ENCODE data around the gene TNFSF15. TPM values are rescaled to one million over a fixed set of nuclear protein-coding genes. Genes with fewer than 3 reads are reported as not detected.

TNFSF15 gene
- total and polyA plus RNA-seq, 2 of the 4 experiments (the other 2 are of a cell fraction), result 0.03 to 0.18 TPM

DNA sequence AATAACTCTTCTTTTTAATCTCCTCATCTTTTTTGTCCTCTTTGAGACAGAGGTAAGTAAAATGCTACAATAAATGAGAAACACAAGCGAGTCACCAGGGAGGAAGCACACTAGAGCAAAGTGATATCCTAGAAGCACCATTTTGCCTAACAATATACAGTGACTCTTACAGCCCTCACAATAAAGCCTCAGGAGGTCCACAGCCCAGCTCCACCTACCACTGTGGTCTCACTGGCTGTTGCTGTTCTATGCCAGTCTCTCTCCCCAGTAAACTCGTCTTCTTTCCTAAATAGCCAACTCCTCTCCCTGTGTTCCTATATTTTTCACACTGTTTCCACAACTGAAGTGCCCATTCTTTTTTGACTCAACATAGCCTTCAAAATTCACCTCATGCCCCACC lies 44.3 kb downstream of the TNFSF15 start:
- H3K18ac ChIP-seq (ENCODE audit: low read depth, low read length), result no peak overlapping the region
- H2BK120ac ChIP-seq (ENCODE audit: low read depth, low read length), result no peak overlapping the region
- H3K27ac ChIP-seq (ENCODE audit: insufficient read depth, low read length), result no peak overlapping the region
- no peak overlapping the region for H2BK20ac ChIP-seq (ENCODE audit: low read depth, low read length)
- no peaks in the 10 kb centered on the region for H4K20me1 ChIP-seq (ENCODE audit: insufficient read depth, low read length)
- H3K79me1 ChIP-seq (ENCODE audit: low read depth in 1 of 2, low read length in 2 of 2), result no peaks in the 10 kb centered on the region
- H3K14ac ChIP-seq (replicated peaks; ENCODE audit: low read depth, low read length), result no peak overlapping the region
- H3K36me3 ChIP-seq (ENCODE audit: control insufficient read depth, insufficient read depth, low read length), result no peaks in the 10 kb centered on the region
- WGBS, 2 experiments (ENCODE audit: extremely low coverage in 2 of 2, insufficient read length in 1 of 2), result 60% methylated on average over 1 of the region's 2 CpGs; no CpG with 5 or more reads in 1 of the 2 experiments
- H3K9me3 ChIP-seq (ENCODE audit: control insufficient read depth, insufficient read depth, low read length), result peaks cover 7% of the 10 kb centered on the region
- no peak overlapping the region for H2AK5ac ChIP-seq (ENCODE audit: low read depth, low read length)
- H4K8ac ChIP-seq (ENCODE audit: low read depth in 2 of 2, low read length in 2 of 2), result no peak overlapping the region
- intact Hi-C loops (cut with micrococcal nuclease) (no loop called here), dilution Hi-C loops (cut with HindIII; ENCODE audit: low sequenced_read_pairs, unreplicated experiment) (no loop called here), in situ Hi-C loops (cut with MboI; ENCODE audit: low sequenced_read_pairs) (no loop called here)
- TF ChIP-seq MAFK (IDR thresholded peaks at IDR 0.05; ENCODE audit: low read depth, low read length) (no peak), MXI1 (IDR thresholded peaks at IDR 0.05; ENCODE audit: borderline replicate concordance, low read depth, low read length) (no peak), RCOR1 (IDR thresholded peaks at IDR 0.05; ENCODE audit: insufficient replicate concordance, low read length) (no peak), BHLHE40 (IDR thresholded peaks at IDR 0.05; ENCODE audit: low read depth, low read length) (no peak), FOS (IDR thresholded peaks at IDR 0.05; ENCODE audit: low read depth, low read length) (no peak), ELK1 (IDR thresholded peaks at IDR 0.05; ENCODE audit: borderline replicate concordance, low read depth, low read length) (no peak), USF2 (IDR thresholded peaks at IDR 0.05; ENCODE audit: low read depth, low read length) (no peak)
- H4K91ac ChIP-seq (ENCODE audit: insufficient read depth, low read depth, low read length), result no peak overlapping the region
- ATAC-seq (ENCODE audit: low read depth) (no peak), DNase-seq (no peak)
- no peak overlapping the region for H2AFZ ChIP-seq (replicated peaks; ENCODE audit: low read length, poor library complexity)
- H3K4me2 ChIP-seq (ENCODE audit: low read depth, low read length), result no peak overlapping the region
- no peak overlapping the region for H4K5ac ChIP-seq (ENCODE audit: low read depth, low read length)
- H3K9ac ChIP-seq (ENCODE audit: low read depth, low read length), result no peak overlapping the region
- no peak overlapping the region for H3K23ac ChIP-seq (ENCODE audit: low read depth, low read length)
- H2BK15ac ChIP-seq (ENCODE audit: low read depth, low read length), result no peak overlapping the region
- no peak overlapping the region for H2BK5ac ChIP-seq (ENCODE audit: low read depth, low read length, poor library complexity, severe bottlenecking)
- POLR2A ChIA-PET (ENCODE audit: unreplicated experiment), result no interaction called here
- H3K4me3 ChIP-seq (ENCODE audit: insufficient read depth, low read depth, low read length), result no peak overlapping the region
- H3K4ac ChIP-seq (ENCODE audit: low read depth, low read length), result no peak overlapping the region
- BruUV-seq (replicated peaks), result no TSS peak
- no peak overlapping the region for H2AK9ac ChIP-seq (replicated peaks; ENCODE audit: low read depth, low read length, poor library complexity)
- no peaks in the 10 kb centered on the region for H3K4me1 ChIP-seq (ENCODE audit: control insufficient read depth, insufficient read depth, low read length)
- peaks cover 48% of the 10 kb centered on the region for H3K27me3 ChIP-seq (ENCODE audit: control insufficient read depth, insufficient read depth, low read length)
- no peak overlapping the region for H3K56ac ChIP-seq (ENCODE audit: extremely low read depth, insufficient read depth, low read length)
- H3K9me1 ChIP-seq (ENCODE audit: insufficient read depth, low read length), result no peaks in the 10 kb centered on the region
- CTCF ChIA-PET, result interaction anchor here (0.6 kb wide), 2 partner anchors 24 to 29 kb away, joined by 3 to 5 read pairs; no protein-coding TSS in a partner anchor

Data from IMR-90 (cell line).